HL-60 (cell line): ENCODE measurements around the gene MDM2.

Experiments used
- GABPA ChIP-seq: IDR thresholded peaks from 2 replicates; pipeline ENCODE4 v1.6.1; 2012; ENCODE audit warnings: low read depth
- POLR2AphosphoS5 ChIP-seq: IDR thresholded peaks from 2 replicates; pipeline ENCODE4 v1.6.1; 2012; ENCODE audit warnings: low read depth
- SPI1 ChIP-seq: IDR thresholded peaks from 2 replicates; pipeline ENCODE4 v1.6.1; 2012; ENCODE audit warnings: low read depth, mild to moderate bottlenecking, borderline replicate concordance
- TF ChIP-seq, protein P1 (sequence below): IDR thresholded peaks from one replicate; pipeline ENCODE4 v1.5.1; 2011; ENCODE audit warnings: low read length, control low read depth, inconsistent platforms; ENCODE audit not compliant: insufficient read depth
- TF ChIP-seq, protein P2 (sequence below): IDR thresholded peaks from 2 replicates; pipeline ENCODE4 v1.6.1; 2012; ENCODE audit warnings: low read depth; ENCODE audit not compliant: insufficient replicate concordance

DNA sequence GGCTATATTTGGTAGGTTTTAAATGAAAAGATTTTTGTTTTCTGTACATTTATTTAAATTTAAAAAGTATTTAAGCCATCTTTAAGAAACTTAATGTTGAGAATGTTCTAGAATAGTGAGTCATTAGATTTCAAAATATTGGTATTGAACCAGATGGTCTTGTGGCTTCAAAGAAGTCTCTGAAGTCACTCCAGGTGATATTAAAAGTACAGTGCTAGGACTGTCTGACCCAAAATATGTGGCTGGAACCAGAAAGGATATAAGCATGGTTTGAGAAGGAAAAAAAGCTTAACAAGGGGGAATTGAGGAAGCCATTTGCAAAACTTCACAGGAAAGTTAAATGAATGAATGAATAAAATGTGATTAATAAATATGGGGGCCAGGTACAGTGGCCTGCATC lies 28.7 kb upstream of the MDM2 start:
- TF ChIP-seq, protein P1, sequence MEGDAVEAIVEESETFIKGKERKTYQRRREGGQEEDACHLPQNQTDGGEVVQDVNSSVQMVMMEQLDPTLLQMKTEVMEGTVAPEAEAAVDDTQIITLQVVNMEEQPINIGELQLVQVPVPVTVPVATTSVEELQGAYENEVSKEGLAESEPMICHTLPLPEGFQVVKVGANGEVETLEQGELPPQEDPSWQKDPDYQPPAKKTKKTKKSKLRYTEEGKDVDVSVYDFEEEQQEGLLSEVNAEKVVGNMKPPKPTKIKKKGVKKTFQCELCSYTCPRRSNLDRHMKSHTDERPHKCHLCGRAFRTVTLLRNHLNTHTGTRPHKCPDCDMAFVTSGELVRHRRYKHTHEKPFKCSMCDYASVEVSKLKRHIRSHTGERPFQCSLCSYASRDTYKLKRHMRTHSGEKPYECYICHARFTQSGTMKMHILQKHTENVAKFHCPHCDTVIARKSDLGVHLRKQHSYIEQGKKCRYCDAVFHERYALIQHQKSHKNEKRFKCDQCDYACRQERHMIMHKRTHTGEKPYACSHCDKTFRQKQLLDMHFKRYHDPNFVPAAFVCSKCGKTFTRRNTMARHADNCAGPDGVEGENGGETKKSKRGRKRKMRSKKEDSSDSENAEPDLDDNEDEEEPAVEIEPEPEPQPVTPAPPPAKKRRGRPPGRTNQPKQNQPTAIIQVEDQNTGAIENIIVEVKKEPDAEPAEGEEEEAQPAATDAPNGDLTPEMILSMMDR, result no peak
- no peak for TF ChIP-seq GABPA
- TF ChIP-seq POLR2AphosphoS5, result no peak
- TF ChIP-seq SPI1, result no peak
- TF ChIP-seq, protein P2, sequence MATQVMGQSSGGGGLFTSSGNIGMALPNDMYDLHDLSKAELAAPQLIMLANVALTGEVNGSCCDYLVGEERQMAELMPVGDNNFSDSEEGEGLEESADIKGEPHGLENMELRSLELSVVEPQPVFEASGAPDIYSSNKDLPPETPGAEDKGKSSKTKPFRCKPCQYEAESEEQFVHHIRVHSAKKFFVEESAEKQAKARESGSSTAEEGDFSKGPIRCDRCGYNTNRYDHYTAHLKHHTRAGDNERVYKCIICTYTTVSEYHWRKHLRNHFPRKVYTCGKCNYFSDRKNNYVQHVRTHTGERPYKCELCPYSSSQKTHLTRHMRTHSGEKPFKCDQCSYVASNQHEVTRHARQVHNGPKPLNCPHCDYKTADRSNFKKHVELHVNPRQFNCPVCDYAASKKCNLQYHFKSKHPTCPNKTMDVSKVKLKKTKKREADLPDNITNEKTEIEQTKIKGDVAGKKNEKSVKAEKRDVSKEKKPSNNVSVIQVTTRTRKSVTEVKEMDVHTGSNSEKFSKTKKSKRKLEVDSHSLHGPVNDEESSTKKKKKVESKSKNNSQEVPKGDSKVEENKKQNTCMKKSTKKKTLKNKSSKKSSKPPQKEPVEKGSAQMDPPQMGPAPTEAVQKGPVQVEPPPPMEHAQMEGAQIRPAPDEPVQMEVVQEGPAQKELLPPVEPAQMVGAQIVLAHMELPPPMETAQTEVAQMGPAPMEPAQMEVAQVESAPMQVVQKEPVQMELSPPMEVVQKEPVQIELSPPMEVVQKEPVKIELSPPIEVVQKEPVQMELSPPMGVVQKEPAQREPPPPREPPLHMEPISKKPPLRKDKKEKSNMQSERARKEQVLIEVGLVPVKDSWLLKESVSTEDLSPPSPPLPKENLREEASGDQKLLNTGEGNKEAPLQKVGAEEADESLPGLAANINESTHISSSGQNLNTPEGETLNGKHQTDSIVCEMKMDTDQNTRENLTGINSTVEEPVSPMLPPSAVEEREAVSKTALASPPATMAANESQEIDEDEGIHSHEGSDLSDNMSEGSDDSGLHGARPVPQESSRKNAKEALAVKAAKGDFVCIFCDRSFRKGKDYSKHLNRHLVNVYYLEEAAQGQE, result no peak
